B cell (primary cell): ENCODE results near the gene GYG2. TPM values are rescaled to one million over a fixed set of nuclear protein-coding genes. Genes with fewer than 3 reads are reported as not detected.
"Not testable (repeated sequence)": the region's sequence is repeated elsewhere in the genome, so short reads cannot be mapped to it uniquely, and the experiment has no call there.

Experiments used
- ATAC-seq: fragments of 200-7000 bp; cut with Tn5 transposase; one replicate; pipeline ENCODE4 v1.10.0; 2021; ENCODE audit warnings: low read depth, mild to moderate bottlenecking, moderate number of reproducible peaks, moderate library complexity
- CTCF ChIA-PET: fragments of 350-600 bp; sonication (Branson Sonifier 250); formaldehyde crosslinking; loops from one replicate; lab custom pipeline; 2021; ENCODE audit warnings: antibody characterized with exemption, inconsistent platforms; lab: Charles Lee
- POLR2A ChIA-PET: fragments of 350-600 bp; sonication (Branson Sonifier 250); formaldehyde crosslinking; loops from one replicate; lab custom pipeline; 2021; ENCODE audit warnings: antibody characterized with exemption; lab: Charles Lee
- DNase-seq: peaks from one replicate; pipeline ENCODE4 v3.0.0; 2013
- H2AFZ ChIP-seq: 2 replicates; pipeline ENCODE4 v1.6.1; 2012; ENCODE audit warnings: mild to moderate bottlenecking, low read depth, low read length; ENCODE audit not compliant: insufficient read depth, poor library complexity, severe bottlenecking
- H3K27ac ChIP-seq, 2 donors: 1 replicate in 1 of 2; 2 replicates in 1 of 2; pipeline ENCODE4 v1.5.1; 2012 to 2013; ENCODE audit warnings: low read length in 2 of 2, mild to moderate bottlenecking in 2 of 2, moderate library complexity in 1 of 2
- H3K27me3 ChIP-seq, 4 experiments: fragments of 200-600 bp in 1 of 4; sonication (generic) in 1 of 4; replicated peaks in 1 of 4; 1 replicate in 2 of 4; 2 replicates in 2 of 4; pipeline versions ENCODE4 v1.6.1 to v1.7.0; 2013 to 2016; ENCODE audit warnings: low read length in 3 of 4, mild to moderate bottlenecking in 2 of 4, mixed read lengths in 1 of 4, moderate library complexity in 1 of 4; ENCODE audit not compliant: insufficient read depth in 4 of 4, control insufficient read depth in 3 of 4; ENCODE audit errors: control extremely low read depth in 1 of 4
- H3K36me3 ChIP-seq, 2 experiments: replicated peaks in 1 of 2; 1 replicate in 1 of 2; 2 replicates in 1 of 2; pipeline versions ENCODE4 v1.6.1 to v1.7.1; 2013; ENCODE audit warnings: low read length in 1 of 2; ENCODE audit not compliant: insufficient read depth in 2 of 2, control insufficient read depth in 1 of 2; ENCODE audit errors: control extremely low read depth in 1 of 2, extremely low read depth in 1 of 2
- H3K4me1 ChIP-seq, 2 donors: fragments of 200-600 bp in 1 of 2; sonication (generic) in 1 of 2; 1 replicate in 1 of 2; 2 replicates in 1 of 2; pipeline versions ENCODE4 v1.5.1 to v1.6.1; 2013 to 2017; ENCODE audit warnings: low read length in 2 of 2; ENCODE audit not compliant: control insufficient read depth in 2 of 2, insufficient read depth in 2 of 2
- H3K4me2 ChIP-seq: replicated peaks from 2 replicates; pipeline ENCODE3; 2012; ENCODE audit warnings: mild to moderate bottlenecking, low read depth, low read length; ENCODE audit not compliant: poor library complexity, severe bottlenecking
- H3K4me3 ChIP-seq, 5 experiments: fragments of 200-600 bp in 1 of 5; sonication (generic) in 1 of 5; 1 replicate in 3 of 5; 2 replicates in 2 of 5; pipeline versions ENCODE4 v1.5.1 to v1.7.0; 2011 to 2016; ENCODE audit warnings: low read length in 4 of 5, mild to moderate bottlenecking in 4 of 5, low read depth in 2 of 5, control low read depth in 1 of 5, moderate library complexity in 1 of 5; ENCODE audit not compliant: insufficient read depth in 1 of 5; ENCODE audit errors: control extremely low read depth in 1 of 5, extremely low read depth in 1 of 5
- H3K79me2 ChIP-seq: fragments of 200-600 bp; sonication (generic); one replicate; pipeline ENCODE4 v1.6.0; 2016; ENCODE audit warnings: low read length; ENCODE audit not compliant: control insufficient read depth, insufficient read depth
- H3K9ac ChIP-seq: fragments of 200-600 bp; sonication (generic); 2 replicates; pipeline ENCODE4 v1.6.1; 2017; ENCODE audit warnings: mild to moderate bottlenecking, low read length, moderate library complexity
- H3K9me3 ChIP-seq, 3 donors: one replicate each; pipeline versions ENCODE4 v1.6.1 to v1.7.1; 2013; ENCODE audit warnings: low read length in 2 of 3; ENCODE audit not compliant: control insufficient read depth in 2 of 3, insufficient read depth in 1 of 3; ENCODE audit errors: control extremely low read depth in 1 of 3
- H4K20me1 ChIP-seq: 2 replicates; pipeline ENCODE4 v1.6.0; 2012; ENCODE audit warnings: mild to moderate bottlenecking, low read length; ENCODE audit not compliant: insufficient read depth, control insufficient read depth, poor library complexity, severe bottlenecking
- H3K27ac Mint-ChIP-seq: one replicate; pipeline ENCODE4 v1.8.0; 2021; ENCODE audit warnings: mixed read lengths
- H3K27me3 Mint-ChIP-seq: one replicate; pipeline ENCODE4 v1.8.0; 2021; ENCODE audit warnings: mixed read lengths
- H3K4me1 Mint-ChIP-seq: one replicate; pipeline ENCODE4 v1.8.0; 2021; ENCODE audit warnings: mixed read lengths
- H3K4me3 Mint-ChIP-seq: one replicate; pipeline ENCODE4 v1.8.0; 2021; ENCODE audit warnings: mixed read lengths
- H3K9me3 Mint-ChIP-seq: one replicate; pipeline ENCODE4 v1.8.0; 2022; ENCODE audit warnings: mixed read lengths; ENCODE audit not compliant: insufficient read depth
- EZH2 ChIP-seq: IDR thresholded peaks from 2 replicates; pipeline ENCODE4 v1.6.1; 2012; ENCODE audit warnings: borderline replicate concordance, low read depth, mild to moderate bottlenecking, moderate library complexity, low read length; ENCODE audit not compliant: insufficient read depth, poor library complexity, severe bottlenecking
- WGBS: methylation state at CpG from one replicate; pipeline ENCODE4 v1.1.5; 2013; ENCODE audit warnings: missing lambda C conversion rate; ENCODE audit not compliant: insufficient coverage; 5-methylcytosine and 5-hydroxymethylcytosine counted together
- intact Hi-C: fragments of 100-400 bp; cut with micrococcal nuclease; formaldehyde crosslinking; loops from one replicate; pipeline ENCODE4 v1.10.0; 2022
- polyA plus RNA-seq: library from polyadenylated mRNA; depleted of rRNA; stranded (reverse); fragments of >200 nt; gene quantifications from 2 replicates; pipeline ENCODE4 v1.2.3, GENCODE V29; 2012
- total RNA-seq, 2 donors: library from RNA; stranded (reverse); fragments of 120-200 nt in 1 of 2; gene quantifications; 1 replicate in 1 of 2; 2 replicates in 1 of 2; pipeline versions ENCODE4 v1.2.3 to v1.2.4, GENCODE V29; 2013 to 2022
- TF ChIP-seq, protein P1 (sequence below): fragments of 200-600 bp; IDR thresholded peaks from one replicate; pipeline ENCODE4 v1.8.0; 2022; ENCODE audit warnings: antibody characterized with exemption, mild to moderate bottlenecking

GYG2 gene
- total and polyA plus RNA-seq, 2 donors (not counting 1 experiment from before 2014, with no cell fraction given) = not detected

DNA sequence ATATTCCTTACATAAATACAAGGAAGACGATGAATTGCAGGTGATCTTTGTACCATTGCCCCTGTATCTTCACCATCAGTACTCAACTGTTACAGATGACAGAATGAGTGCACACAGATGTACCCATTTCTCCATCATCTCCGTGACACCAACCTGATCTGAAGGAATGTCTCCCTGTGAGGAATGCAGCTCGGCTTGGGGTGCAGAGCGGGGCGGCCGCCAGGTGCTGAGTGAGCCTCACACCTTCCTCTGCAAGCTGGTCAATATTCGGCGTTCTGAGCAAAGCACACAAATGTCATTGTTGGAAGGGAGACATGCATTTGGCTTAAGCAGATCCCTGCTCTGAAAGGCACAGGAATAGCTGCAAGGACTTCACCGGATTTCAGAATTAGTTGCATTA is 93.0 kb downstream of the GYG2 start:
- WGBS = 98% methylated on average over 5 of the region's 9 CpGs
- Mint-ChIP-seq H3K27ac (no peak overlapping the region), H3K4me3 (no peak overlapping the region), H3K4me1 (no peaks in the 10 kb centered on the region), H3K9me3 (no peaks in the 10 kb centered on the region), H3K27me3 (no peaks in the 10 kb centered on the region)
- intact Hi-C loops = no loop called here
- Histone ChIP-seq H3K4me3 (no peak overlapping the region), H3K9ac (no peak overlapping the region), H2AFZ (no peak overlapping the region), H3K27me3 (no peaks in the 10 kb centered on the region), H3K79me2 (no peaks in the 10 kb centered on the region), H3K27ac (no peak overlapping the region), H4K20me1 (no peaks in the 10 kb centered on the region), H3K4me2 (no peak overlapping the region), H3K36me3 (no peaks in the 10 kb centered on the region), H3K9me3 (no peaks in the 10 kb centered on the region), H3K4me1 (no peaks in the 10 kb centered on the region)
- TF ChIP-seq, protein P1, sequence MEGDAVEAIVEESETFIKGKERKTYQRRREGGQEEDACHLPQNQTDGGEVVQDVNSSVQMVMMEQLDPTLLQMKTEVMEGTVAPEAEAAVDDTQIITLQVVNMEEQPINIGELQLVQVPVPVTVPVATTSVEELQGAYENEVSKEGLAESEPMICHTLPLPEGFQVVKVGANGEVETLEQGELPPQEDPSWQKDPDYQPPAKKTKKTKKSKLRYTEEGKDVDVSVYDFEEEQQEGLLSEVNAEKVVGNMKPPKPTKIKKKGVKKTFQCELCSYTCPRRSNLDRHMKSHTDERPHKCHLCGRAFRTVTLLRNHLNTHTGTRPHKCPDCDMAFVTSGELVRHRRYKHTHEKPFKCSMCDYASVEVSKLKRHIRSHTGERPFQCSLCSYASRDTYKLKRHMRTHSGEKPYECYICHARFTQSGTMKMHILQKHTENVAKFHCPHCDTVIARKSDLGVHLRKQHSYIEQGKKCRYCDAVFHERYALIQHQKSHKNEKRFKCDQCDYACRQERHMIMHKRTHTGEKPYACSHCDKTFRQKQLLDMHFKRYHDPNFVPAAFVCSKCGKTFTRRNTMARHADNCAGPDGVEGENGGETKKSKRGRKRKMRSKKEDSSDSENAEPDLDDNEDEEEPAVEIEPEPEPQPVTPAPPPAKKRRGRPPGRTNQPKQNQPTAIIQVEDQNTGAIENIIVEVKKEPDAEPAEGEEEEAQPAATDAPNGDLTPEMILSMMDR = no peak
- TF ChIP-seq EZH2 = no peak
- POLR2A ChIA-PET = no interaction called here
- ATAC-seq (no peak), DNase-seq (no peak)
- CTCF ChIA-PET = no interaction called here

- Mint-ChIP-seq H3K9me3 (no peaks in the 10 kb centered on the region), H3K27me3 (no peaks in the 10 kb centered on the region), H3K27ac (no peak overlapping the region), H3K4me3 (no peak overlapping the region), H3K4me1 (no peaks in the 10 kb centered on the region)
- Histone ChIP-seq H3K4me3 (no peak overlapping the region), H3K79me2 (no peaks in the 10 kb centered on the region), H3K4me2 (no peak overlapping the region), H3K9ac (no peak overlapping the region), H3K27ac (no peak overlapping the region), H2AFZ (no peak overlapping the region), H3K36me3 (no peaks in the 10 kb centered on the region), H4K20me1 (no peaks in the 10 kb centered on the region), H3K9me3 (no peaks in the 10 kb centered on the region), H3K27me3 (no peaks in the 10 kb centered on the region), H3K4me1 (no peaks in the 10 kb centered on the region)
- CTCF ChIA-PET = no interaction called here
- intact Hi-C loops = no loop called here
- no peak for DNase-seq
- TF ChIP-seq EZH2 = no peak
- TF ChIP-seq, protein P1 = no peak
- POLR2A ChIA-PET = no interaction called here
- ATAC-seq = no peak
- 100% methylated on average over 5 of the region's 9 CpGs for WGBS
Measured at GRCh38 chrX:2924151-2924550, 95.4 kb downstream of the GYG2 start.

DNA sequence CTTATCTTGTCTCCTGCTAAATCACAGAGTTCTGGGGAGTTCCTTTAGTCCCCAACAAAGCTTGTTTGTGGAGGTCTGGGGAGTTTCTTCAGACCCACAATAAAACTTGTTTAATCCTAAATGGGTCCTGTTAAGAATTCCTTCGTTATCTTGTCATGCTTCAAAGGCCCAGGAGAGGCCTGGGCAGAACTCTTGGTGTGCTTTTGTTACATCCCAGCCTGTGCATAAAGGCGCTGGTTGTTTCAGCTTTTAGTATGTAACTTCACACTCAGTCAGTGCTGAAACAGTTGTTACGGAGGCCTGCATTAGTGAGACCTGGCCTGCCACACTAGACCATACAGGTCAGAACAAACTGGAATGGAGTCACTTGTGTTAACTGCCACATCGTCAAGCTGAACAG is 97.5 kb downstream of the GYG2 start:
- H3K27ac ChIP-seq, H2AFZ ChIP-seq, H3K27me3 ChIP-seq, H3K4me2 ChIP-seq, H3K9ac ChIP-seq, ATAC-seq, DNase-seq, H3K27me3 Mint-ChIP-seq, H3K36me3 ChIP-seq, H3K79me2 ChIP-seq, H3K9me3 Mint-ChIP-seq, H3K4me3 Mint-ChIP-seq, H3K9me3 ChIP-seq, H3K4me3 ChIP-seq, H3K4me1 ChIP-seq, H3K4me1 Mint-ChIP-seq, CTCF ChIA-PET, H4K20me1 ChIP-seq: not testable (repeated sequence)
- no CpG with 5 or more reads among the region's 4 CpGs for WGBS
- POLR2A ChIA-PET = interaction anchor here (0.5 kb wide), 1 partner anchor 887 kb away, joined by 3 read pairs; no protein-coding TSS in a partner anchor
- intact Hi-C loops = loop anchor here (5.0 kb wide), 2 partner anchors 234 to 786 kb away; partner anchors contain the start of genes CD99 and PRKX
- H3K27ac Mint-ChIP-seq = peak overlapping the region; percentile 6
